Activated CD8-positive, alpha-beta memory T cell treated with anti-CD3 and anti-CD28 coated beads, Interleukin-2, amount 50 U/mL, for 1 hour (primary cell): ENCODE measurements around the gene PRCP.
"Not testable (repeated sequence)": the region's sequence is repeated elsewhere in the genome, so short reads cannot be mapped to it uniquely, and the experiment has no call there.

Experiments used
- DNase-seq: peaks from one replicate; pipeline ENCODE4 v3.0.0-alpha.2; 2020; ENCODE audit errors: extremely low read depth

PRCP gene

GRCh38 chr11:82900277-82901164 is at the start of gene PRCP:
Gene PRCP (minus strand): TSS chr11:82900430. CDS start chr11:82900402, 28 bp downstream.
- peak; percentile 88 for DNase-seq

GRCh38 chr11:82949352-82949751 is 49.1 kb upstream of the PRCP start:
- no peak for DNase-seq

GRCh38 chr11:82945682-82946081 is 45.5 kb upstream of the PRCP start:
- no peak for DNase-seq

- not testable (repeated sequence) for DNase-seq
Measured at GRCh38 chr11:82945041-82945440, 44.8 kb upstream of the PRCP start.

GRCh38 chr11:82944198-82944597 is 44.0 kb upstream of the PRCP start:
- DNase-seq: no peak

- DNase-seq: not testable (repeated sequence)
Measured at GRCh38 chr11:82943430-82943829, 43.2 kb upstream of the PRCP start.

DNA sequence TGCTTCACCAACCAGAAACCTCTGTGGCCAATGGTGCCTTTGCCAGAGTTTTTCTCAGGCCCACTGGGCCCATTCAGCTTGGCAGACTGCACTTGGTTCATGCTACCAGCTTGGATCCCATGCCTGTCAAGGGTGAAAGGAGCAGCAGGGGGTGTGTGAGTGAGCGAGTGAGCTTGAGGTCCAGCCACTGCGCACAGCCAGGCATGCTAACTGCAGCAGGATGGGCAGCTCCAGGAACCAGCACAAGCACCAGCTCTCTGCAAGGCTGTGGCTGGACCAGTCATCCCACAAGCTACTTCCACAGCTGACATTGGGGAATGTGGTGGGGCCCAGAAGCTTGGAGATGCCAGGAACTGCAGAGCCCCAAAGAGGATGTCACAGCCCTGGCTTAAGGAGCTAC is 42.1 kb upstream of the PRCP start:
- no peak for DNase-seq

DNA sequence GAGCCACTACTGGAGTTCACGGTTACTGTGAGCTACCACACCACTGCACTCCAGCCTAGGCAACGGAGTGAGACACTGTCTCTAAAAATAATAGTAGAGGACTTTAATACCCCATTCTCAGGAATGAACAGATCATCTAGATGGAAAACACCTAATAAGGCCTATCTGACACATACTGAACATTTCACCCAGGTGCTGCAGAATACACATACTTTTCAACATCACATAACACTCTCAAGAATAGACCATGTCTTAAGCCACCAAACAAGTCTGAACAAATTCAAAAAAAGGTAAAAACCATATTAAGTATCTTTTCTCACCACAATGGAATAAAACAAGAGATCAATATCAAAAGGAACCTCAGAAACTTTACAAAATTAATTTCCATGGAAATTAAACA is 39.2 kb upstream of the PRCP start:
- no peak for DNase-seq

DNA sequence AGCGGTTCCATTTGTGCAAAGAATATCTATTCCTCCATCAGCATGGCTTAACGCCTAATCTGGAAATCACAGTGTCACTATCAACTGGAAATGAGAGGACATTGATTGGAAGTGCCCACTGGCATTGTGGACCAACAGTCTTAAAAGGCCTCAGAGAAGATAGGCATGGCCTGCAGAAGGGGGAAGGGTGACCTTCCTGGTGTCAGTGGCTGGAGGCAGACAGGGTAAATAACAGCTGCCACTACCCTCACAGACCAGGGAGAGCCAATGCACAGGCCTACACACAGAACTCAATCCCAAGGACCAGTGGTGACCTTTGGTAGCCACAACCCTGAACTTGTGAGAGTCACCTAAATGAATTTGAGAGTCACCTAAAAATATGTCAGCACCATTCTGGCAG is 37.3 kb upstream of the PRCP start:
- no peak for DNase-seq

DNA sequence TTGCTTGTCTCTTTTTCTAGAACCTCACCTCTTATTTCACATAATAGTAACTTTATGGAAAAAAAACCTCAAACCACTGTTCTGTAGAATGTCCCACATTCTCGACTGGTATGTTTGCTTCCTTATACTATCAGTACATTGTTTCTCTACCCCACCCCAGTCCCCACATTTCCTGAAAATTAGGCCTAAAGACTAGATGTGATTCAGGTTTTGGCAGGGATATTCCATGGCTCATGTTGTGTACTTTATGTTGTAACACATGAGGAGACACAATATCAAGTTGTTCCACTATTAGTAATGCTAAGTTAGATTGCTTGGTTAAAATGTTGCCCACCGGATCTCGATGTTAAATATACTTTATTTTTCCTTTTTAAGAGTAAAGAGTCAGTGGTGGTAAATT is 36.0 kb upstream of the PRCP start:
- no peak for DNase-seq

- no peak for DNase-seq
Measured at GRCh38 chr11:82932564-82932963, 32.3 kb upstream of the PRCP start.

GRCh38 chr11:82930734-82931133 is 30.5 kb upstream of the PRCP start:
- no peak for DNase-seq

GRCh38 chr11:82930229-82930628 is 30.0 kb upstream of the PRCP start:
- no peak for DNase-seq

DNA sequence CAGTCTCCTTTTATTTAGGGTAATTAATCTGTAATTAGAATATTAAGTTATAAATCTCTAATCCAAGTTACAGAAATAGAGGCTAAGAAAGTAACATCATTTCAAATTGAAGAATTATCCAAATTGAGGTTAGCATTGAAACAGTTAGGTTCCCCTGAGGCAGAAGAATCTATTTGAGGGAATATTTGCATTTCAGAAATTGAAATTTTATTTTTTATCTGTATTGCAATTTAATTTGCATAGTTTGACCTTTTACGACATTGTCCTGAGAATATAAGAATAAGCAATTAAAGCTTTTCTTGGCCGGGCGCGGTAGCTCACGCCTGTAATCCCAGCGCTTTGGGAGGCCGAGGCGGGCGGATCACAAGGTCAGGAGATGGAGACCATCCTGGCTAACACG is 28.9 kb upstream of the PRCP start:
- DNase-seq: no peak

DNA sequence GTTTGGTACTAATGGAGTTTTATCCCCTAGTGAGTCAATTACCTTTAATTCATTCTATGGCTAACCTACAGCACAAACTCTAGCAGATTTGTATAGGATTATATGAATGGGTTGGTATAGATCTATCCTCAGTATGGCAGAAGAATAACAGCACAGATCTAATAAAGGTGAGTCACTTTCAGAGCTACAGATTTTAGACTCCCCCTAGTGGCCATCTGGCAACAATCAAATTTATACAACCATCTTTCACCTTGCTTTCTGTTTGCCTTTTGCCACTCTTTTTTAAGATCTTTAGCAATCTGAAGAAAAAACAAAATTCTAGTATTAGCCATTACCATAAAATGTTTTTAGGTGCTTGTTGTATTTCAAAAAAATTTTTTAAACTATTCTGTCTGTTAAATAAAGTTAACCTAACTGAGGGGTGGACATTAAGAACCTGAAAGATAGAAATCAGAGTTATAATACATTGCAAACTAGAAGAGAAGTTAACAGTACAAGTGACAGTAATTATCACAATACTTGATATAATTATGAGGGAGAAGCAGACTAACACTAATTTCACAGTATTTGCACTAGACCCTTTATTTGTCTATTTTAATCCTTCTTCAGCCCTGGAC is 27.1 kb upstream of the PRCP start:
- DNase-seq: peak; percentile 17

GRCh38 chr11:82924522-82925224 is 24.4 kb upstream of the PRCP start:
- no peak for DNase-seq

DNA sequence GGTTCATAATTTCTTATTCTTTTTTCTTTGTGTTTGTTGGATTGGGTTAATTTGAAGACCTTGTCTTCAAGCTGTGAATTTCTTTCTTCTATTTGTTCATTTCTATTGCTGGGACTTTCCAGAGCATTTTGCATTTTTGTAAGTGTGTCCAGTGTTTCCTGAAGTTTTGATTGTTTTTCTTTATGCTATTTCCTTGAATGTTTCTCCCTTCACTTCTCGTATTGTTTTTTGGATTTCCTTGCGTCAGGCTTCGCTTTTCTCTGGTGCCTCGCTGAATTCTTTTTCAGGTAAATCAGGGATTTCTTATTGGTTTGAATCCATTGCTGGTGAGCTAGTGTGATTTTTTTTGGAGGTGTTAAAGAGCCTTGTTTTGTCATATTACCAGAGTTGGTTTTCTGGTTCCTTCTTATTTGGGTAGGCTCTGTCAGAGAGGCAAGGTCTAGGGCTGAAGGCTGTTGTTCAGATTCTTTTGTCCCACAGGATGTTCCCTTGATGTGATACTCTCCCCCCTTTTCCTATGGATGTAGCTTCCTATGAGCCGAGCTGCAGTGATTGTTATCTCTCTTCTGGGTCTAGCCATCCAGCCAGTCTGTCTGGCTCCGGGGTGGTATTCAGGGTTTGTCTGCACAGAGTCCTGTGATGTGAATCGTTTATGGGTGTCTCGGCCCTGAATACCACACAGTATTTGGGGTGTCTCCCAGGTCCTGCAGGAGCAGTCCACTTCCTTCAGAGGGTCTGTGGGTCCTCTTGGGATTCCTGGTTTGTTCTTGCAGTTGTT is 22.4 kb upstream of the PRCP start:
- not testable (repeated sequence) for DNase-seq

GRCh38 chr11:82920227-82920626 is 20.0 kb upstream of the PRCP start:
- not testable (repeated sequence) for DNase-seq

GRCh38 chr11:82919786-82920185 is 19.6 kb upstream of the PRCP start:
- DNase-seq: not testable (repeated sequence)

GRCh38 chr11:82909015-82909640 is 8.9 kb upstream of the PRCP start:
- DNase-seq: no peak

- no peak for DNase-seq
Measured at GRCh38 chr11:82908311-82908710, 8.1 kb upstream of the PRCP start.
